Colonic mucosa (tissue), 4 donors: ENCODE results near the gene ANXA1. TPM values are rescaled to one million over a fixed set of nuclear protein-coding genes. Genes with fewer than 3 reads are reported as not detected.

Source experiments
- DNase-seq: peaks from one replicate; pipeline ENCODE4 v3.0.0-alpha.2; 2020
- H3K27ac ChIP-seq: fragments of 200-600 bp; one replicate; pipeline ENCODE4 v1.8.0; 2021
- H3K27me3 ChIP-seq: fragments of 200-600 bp; one replicate; pipeline ENCODE4 v1.8.0; 2021
- H3K36me3 ChIP-seq: fragments of 200-600 bp; one replicate; pipeline ENCODE4 v1.8.0; 2021
- H3K4me1 ChIP-seq: fragments of 200-600 bp; one replicate; pipeline ENCODE4 v1.8.0; 2021; ENCODE audit warnings: mild to moderate bottlenecking
- H3K4me3 ChIP-seq: fragments of 200-600 bp; one replicate; pipeline ENCODE4 v1.8.0; 2021
- H3K9ac ChIP-seq, 2 donors: one replicate each; pipeline ENCODE4 v1.7.0; 2013; ENCODE audit warnings: control low read depth in 2 of 2, low read depth in 2 of 2, low read length in 2 of 2
- H3K9me3 ChIP-seq: fragments of 200-600 bp; one replicate; pipeline ENCODE4 v1.8.0; 2021
- intact Hi-C: fragments of 100-400 bp; cut with DNase I; formaldehyde crosslinking; loops from one replicate; pipeline ENCODE4 v1.14.1; 2022
- total RNA-seq, 2 donors: library from RNA; stranded (reverse); fragmentation: NEBNext Ultra II Directional in 1 of 2; extraction: Animal tissue kit (Norgen Biotek cat#: 25700) in 1 of 2; gene quantifications; one replicate each; pipeline ENCODE4 v1.2.1, GENCODE V29; 2021
- TF ChIP-seq, protein P1 (sequence below): fragments of 200-600 bp; IDR thresholded peaks from one replicate; pipeline ENCODE4 v1.8.0; 2022; ENCODE audit warnings: antibody characterized with exemption, mild to moderate bottlenecking
- donor health status: healthy.
- donor health status: DM: no; HTN: no; CAD: no.
- donor health status: DM: no; HTN: no; CAD: no.

ANXA1 gene
- total RNA-seq, 2 donors from 2014 or later = 19.7 to 58.2 TPM

GRCh38 chr9:73210886-73211666 is 59.4 kb downstream of the ANXA1 start:
- DNase-seq = no peak
- no peak overlapping the region for H3K27ac ChIP-seq
- no peaks in the 10 kb centered on the region for H3K4me1 ChIP-seq
- TF ChIP-seq, protein P1, sequence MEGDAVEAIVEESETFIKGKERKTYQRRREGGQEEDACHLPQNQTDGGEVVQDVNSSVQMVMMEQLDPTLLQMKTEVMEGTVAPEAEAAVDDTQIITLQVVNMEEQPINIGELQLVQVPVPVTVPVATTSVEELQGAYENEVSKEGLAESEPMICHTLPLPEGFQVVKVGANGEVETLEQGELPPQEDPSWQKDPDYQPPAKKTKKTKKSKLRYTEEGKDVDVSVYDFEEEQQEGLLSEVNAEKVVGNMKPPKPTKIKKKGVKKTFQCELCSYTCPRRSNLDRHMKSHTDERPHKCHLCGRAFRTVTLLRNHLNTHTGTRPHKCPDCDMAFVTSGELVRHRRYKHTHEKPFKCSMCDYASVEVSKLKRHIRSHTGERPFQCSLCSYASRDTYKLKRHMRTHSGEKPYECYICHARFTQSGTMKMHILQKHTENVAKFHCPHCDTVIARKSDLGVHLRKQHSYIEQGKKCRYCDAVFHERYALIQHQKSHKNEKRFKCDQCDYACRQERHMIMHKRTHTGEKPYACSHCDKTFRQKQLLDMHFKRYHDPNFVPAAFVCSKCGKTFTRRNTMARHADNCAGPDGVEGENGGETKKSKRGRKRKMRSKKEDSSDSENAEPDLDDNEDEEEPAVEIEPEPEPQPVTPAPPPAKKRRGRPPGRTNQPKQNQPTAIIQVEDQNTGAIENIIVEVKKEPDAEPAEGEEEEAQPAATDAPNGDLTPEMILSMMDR = no peak
- no peaks in the 10 kb centered on the region for H3K27me3 ChIP-seq
- no peak overlapping the region for H3K9ac ChIP-seq
- intact Hi-C loops = no loop called here
- H3K4me3 ChIP-seq = no peak overlapping the region
- H3K36me3 ChIP-seq = no peaks in the 10 kb centered on the region
- H3K9me3 ChIP-seq = no peaks in the 10 kb centered on the region

DNA sequence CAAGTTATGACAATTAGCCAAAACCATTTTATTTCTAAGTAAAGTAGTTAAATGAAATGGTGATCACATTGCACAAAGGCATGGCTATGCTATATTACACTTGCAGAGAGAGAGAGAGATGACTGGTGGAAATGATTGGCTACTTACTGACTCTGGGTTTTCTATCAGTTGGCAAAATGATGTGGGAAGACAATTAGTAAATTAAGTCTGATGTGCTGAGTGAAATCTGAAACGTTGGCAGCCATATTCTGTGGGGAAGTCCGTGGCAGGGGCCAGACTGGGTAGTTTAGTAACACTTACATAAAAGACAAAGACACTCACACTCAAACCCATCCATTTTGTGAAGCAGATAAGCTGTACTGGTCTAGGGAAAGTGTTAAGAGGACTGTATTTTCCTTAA is 61.6 kb downstream of the ANXA1 start:
- H3K36me3 ChIP-seq = no peaks in the 10 kb centered on the region
- no peak for DNase-seq
- no peaks in the 10 kb centered on the region for H3K27me3 ChIP-seq
- H3K27ac ChIP-seq = no peak overlapping the region
- no peak overlapping the region for H3K4me3 ChIP-seq
- TF ChIP-seq, protein P1 = no peak
- H3K9me3 ChIP-seq = no peaks in the 10 kb centered on the region
- no peak overlapping the region for H3K9ac ChIP-seq
- intact Hi-C loops = no loop called here
- H3K4me1 ChIP-seq = no peaks in the 10 kb centered on the region

- Histone ChIP-seq H3K36me3 (no peaks in the 10 kb centered on the region), H3K9ac (no peak overlapping the region), H3K4me1 (no peaks in the 10 kb centered on the region), H3K27me3 (no peaks in the 10 kb centered on the region), H3K4me3 (no peak overlapping the region), H3K27ac (no peak overlapping the region), H3K9me3 (no peaks in the 10 kb centered on the region)
- TF ChIP-seq, protein P1 = no peak
- intact Hi-C loops = no loop called here
- no peak for DNase-seq
These were observed 63.6 kb downstream of the ANXA1 start for GRCh38 chr9:73215249-73215648.

DNA sequence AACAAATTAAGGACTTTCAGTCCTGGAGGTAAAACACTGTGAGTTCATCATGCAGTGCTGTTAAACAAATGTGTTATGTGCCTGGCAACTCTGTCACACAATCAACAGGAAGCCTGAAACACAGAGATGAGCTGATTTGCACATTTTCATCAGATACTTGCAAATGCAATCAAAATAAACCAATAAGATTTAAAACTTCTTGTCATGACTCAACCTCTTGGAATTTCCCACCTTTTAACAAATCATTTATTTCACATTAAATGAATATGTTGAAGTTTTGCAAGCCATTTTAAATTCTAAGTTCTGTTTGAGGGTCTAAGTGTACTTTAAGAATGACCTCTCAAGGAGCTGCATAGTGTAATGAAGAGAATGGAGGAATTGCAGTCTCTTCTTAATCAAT is 64.4 kb downstream of the ANXA1 start:
- H3K4me1 ChIP-seq = no peaks in the 10 kb centered on the region
- TF ChIP-seq, protein P1 = no peak
- no peak overlapping the region for H3K9ac ChIP-seq
- H3K36me3 ChIP-seq = no peaks in the 10 kb centered on the region
- intact Hi-C loops = no loop called here
- H3K9me3 ChIP-seq = no peaks in the 10 kb centered on the region
- no peak overlapping the region for H3K27ac ChIP-seq
- DNase-seq = no peak
- H3K4me3 ChIP-seq = no peak overlapping the region
- H3K27me3 ChIP-seq = no peaks in the 10 kb centered on the region

Other genes with a start within 250 kb of the ANXA1 start
- gene ALDH1A1, start 198.8 kb upstream of the ANXA1 start, total RNA-seq = 100 to 1,000 TPM in 1 of 2 donors, 10 to 100 TPM in 1; 61.3 to 102 TPM